WTC11 (cell line): ENCODE results near the gene KAT7. TPM values are rescaled to one million over a fixed set of nuclear protein-coding genes. Genes with fewer than 3 reads are reported as not detected.

ENCODE experiments used
- ATAC-seq: fragments of 200-7000 bp; cut with Tn5 transposase; 2 replicates; pipeline ENCODE4 v1.10.0; 2021; ENCODE audit warnings: mild to moderate bottlenecking, moderate library complexity
- CTCF ChIA-PET: fragments of 300-600 bp; sonication (Branson Sonifier 250); formaldehyde crosslinking; loops from one replicate; lab custom pipeline; 2021; ENCODE audit warnings: antibody characterized with exemption; lab: Charles Lee
- POLR2A ChIA-PET: fragments of 350-600 bp; sonication (Branson Sonifier 250); formaldehyde crosslinking; loops from one replicate; lab custom pipeline; 2021; ENCODE audit warnings: antibody characterized with exemption; lab: Charles Lee
- DNase-seq: peaks from one replicate; pipeline ENCODE4 v3.0.0; 2021; ENCODE audit warnings: low spot score
- H3K27ac Mint-ChIP-seq: 2 replicates; pipeline ENCODE4 v1.8.0; 2021; ENCODE audit warnings: mixed read lengths
- H3K27me3 Mint-ChIP-seq: 2 replicates; pipeline ENCODE4 v1.8.0; 2021; ENCODE audit warnings: low read depth, mild to moderate bottlenecking, moderate library complexity, mixed read lengths
- H3K36me3 Mint-ChIP-seq: 2 replicates; pipeline ENCODE4 v1.8.0; 2021; ENCODE audit warnings: mixed read lengths
- H3K4me1 Mint-ChIP-seq: 2 replicates; pipeline ENCODE4 v1.8.0; 2022; ENCODE audit warnings: mixed read lengths
- H3K4me3 Mint-ChIP-seq: 2 replicates; pipeline ENCODE4 v1.8.0; 2021; ENCODE audit warnings: mild to moderate bottlenecking, moderate library complexity, mixed read lengths
- H3K9me3 Mint-ChIP-seq: 2 replicates; pipeline ENCODE4 v1.8.0; 2021; ENCODE audit warnings: mixed read lengths
- ARID4B ChIP-seq: sonication (generic); formaldehyde crosslinking; IDR thresholded peaks from 2 replicates; pipeline ENCODE4 v1.8.0; 2023; ENCODE audit warnings: missing genetic modification reagents, mild to moderate bottlenecking, borderline replicate concordance
- ATF3 ChIP-seq: sonication (generic); formaldehyde crosslinking; conservative IDR thresholded peaks from 2 replicates; pipeline ENCODE4 v1.8.1; 2022; ENCODE audit warnings: mild to moderate bottlenecking, missing genetic modification reagents
- CBFB ChIP-seq: sonication (generic); formaldehyde crosslinking; IDR thresholded peaks from 2 replicates; pipeline ENCODE4 v1.8.1; 2022; ENCODE audit warnings: mild to moderate bottlenecking, low read depth, missing genetic modification reagents
- CDX4 ChIP-seq: fragments of 250-450 bp; sonication (Bioruptor Pico); IDR thresholded peaks from 2 replicates; pipeline ENCODE4 v1.9.0; 2021; ENCODE audit warnings: moderate library complexity, mild to moderate bottlenecking, inconsistent platforms, borderline replicate concordance
- CTCF ChIP-seq: fragments of 200-600 bp; IDR thresholded peaks from 2 replicates; pipeline ENCODE4 v1.8.0; 2022; ENCODE audit warnings: antibody characterized with exemption
- E2F1 ChIP-seq: sonication (generic); formaldehyde crosslinking; IDR thresholded peaks from 2 replicates; pipeline ENCODE4 v1.8.0; 2022; ENCODE audit warnings: mild to moderate bottlenecking, missing genetic modification reagents
- FOXP4 ChIP-seq: sonication (generic); formaldehyde crosslinking; IDR thresholded peaks from 2 replicates; pipeline ENCODE4 v1.8.0; 2022; ENCODE audit warnings: mild to moderate bottlenecking, missing genetic modification reagents
- GABPB1 ChIP-seq: sonication (generic); formaldehyde crosslinking; IDR thresholded peaks from 2 replicates; pipeline ENCODE4 v1.8.1; 2023; ENCODE audit warnings: mild to moderate bottlenecking, missing genetic modification reagents
- GRHL2 ChIP-seq: fragments of 250-450 bp; sonication (Bioruptor Pico); IDR thresholded peaks from 2 replicates; pipeline ENCODE4 v1.8.0; 2022; ENCODE audit warnings: mild to moderate bottlenecking, moderate library complexity; ENCODE audit not compliant: insufficient replicate concordance, severe bottlenecking
- KAT7 ChIP-seq: sonication (generic); formaldehyde crosslinking; IDR thresholded peaks from 2 replicates; pipeline ENCODE4 v1.8.1; 2023; ENCODE audit warnings: missing genetic modification reagents, mild to moderate bottlenecking, borderline replicate concordance
- MXD4 ChIP-seq: fragments of 250-450 bp; sonication (Bioruptor Pico); IDR thresholded peaks from 2 replicates; pipeline ENCODE4 v1.8.0; 2021; ENCODE audit warnings: mild to moderate bottlenecking, moderate library complexity, borderline replicate concordance
- MYBL2 ChIP-seq: sonication (generic); formaldehyde crosslinking; IDR thresholded peaks from 2 replicates; pipeline ENCODE4 v1.8.1; 2023; ENCODE audit warnings: mild to moderate bottlenecking, moderate library complexity, missing genetic modification reagents
- NR1H2 ChIP-seq: sonication (generic); formaldehyde crosslinking; IDR thresholded peaks from 2 replicates; pipeline ENCODE4 v1.9.0; 2021; ENCODE audit warnings: mild to moderate bottlenecking, moderate library complexity, missing genetic modification reagents
- RORB ChIP-seq: fragments of 250-450 bp; sonication (Bioruptor Pico); IDR thresholded peaks from 2 replicates; pipeline ENCODE4 v1.9.0; 2021; ENCODE audit warnings: mild to moderate bottlenecking
- SMAD3 ChIP-seq: sonication (generic); formaldehyde crosslinking; IDR thresholded peaks from 2 replicates; pipeline ENCODE4 v1.8.0; 2022; ENCODE audit warnings: missing genetic modification reagents, mild to moderate bottlenecking, borderline replicate concordance
- SP1 ChIP-seq: sonication (generic); formaldehyde crosslinking; conservative IDR thresholded peaks from 2 replicates; pipeline ENCODE4 v1.8.1; 2022; ENCODE audit warnings: missing genetic modification reagents
- TEAD1 ChIP-seq: sonication (generic); formaldehyde crosslinking; IDR thresholded peaks from 2 replicates; pipeline ENCODE4 v1.8.0; 2022; ENCODE audit warnings: mild to moderate bottlenecking, missing genetic modification reagents
- ZMAT4 ChIP-seq: fragments of 250-450 bp; sonication (Bioruptor Pico); IDR thresholded peaks from 2 replicates; pipeline ENCODE4 v1.9.0; 2021; ENCODE audit warnings: mild to moderate bottlenecking
- ZSCAN18 ChIP-seq: fragments of 250-450 bp; sonication (Bioruptor Pico); IDR thresholded peaks from 2 replicates; pipeline ENCODE4 v2.1.2; 2022; ENCODE audit warnings: mild to moderate bottlenecking, moderate library complexity
- total RNA-seq: library from RNA; stranded (reverse); gene quantifications from 3 replicates; pipeline ENCODE4 v1.2.3, GENCODE V29; 2021

KAT7 gene
- total RNA-seq, 1 experiment from 2014 or later: 199 TPM

- ChIA-PET CTCF (interaction anchor here (0.8 to 1.1 kb wide), 2 partner anchors 16 to 28 kb away, joined by 3 read pairs; no protein-coding TSS in a partner anchor), POLR2A (no interaction called here)
- no peaks in the 10 kb centered on the region for H3K27me3 Mint-ChIP-seq
- TF ChIP-seq MYBL2 (CRISPR knock-in tag): no peak
- TF ChIP-seq TEAD1 (CRISPR knock-in tag): no peak
- peak; percentile 35; the same call in 1 of the 2 replicates for TF ChIP-seq CTCF
- TF ChIP-seq E2F1 (CRISPR knock-in tag): no peak
- no peaks in the 10 kb centered on the region for H3K9me3 Mint-ChIP-seq
- H3K36me3 Mint-ChIP-seq: peaks cover 21% of the 10 kb centered on the region
- H3K4me1 Mint-ChIP-seq: peaks cover 8% of the 10 kb centered on the region
- no peak overlapping the region for H3K4me3 Mint-ChIP-seq
- no peak overlapping the region for H3K27ac Mint-ChIP-seq
- ATAC-seq (peak; percentile 68), DNase-seq (peak; percentile 72)
Observed at GRCh38 chr17:49843774-49844350, 55.4 kb downstream of the KAT7 start.

GRCh38 chr17:49845321-49845720 is 56.8 kb downstream of the KAT7 start:
- POLR2A ChIA-PET: no interaction called here
- CTCF ChIA-PET: no interaction called here
- no peaks in the 10 kb centered on the region for H3K9me3 Mint-ChIP-seq
- H3K27me3 Mint-ChIP-seq: peaks cover 11% of the 10 kb centered on the region
- H3K36me3 Mint-ChIP-seq: peaks cover 21% of the 10 kb centered on the region
- no peak for ATAC-seq
- peaks cover 17% of the 10 kb centered on the region for H3K4me1 Mint-ChIP-seq
- no peak overlapping the region for H3K27ac Mint-ChIP-seq
- H3K4me3 Mint-ChIP-seq: no peak overlapping the region
- no peak for DNase-seq
- no peak for TF ChIP-seq SMAD3
- TF ChIP-seq ATF3: no peak
- no peak for TF ChIP-seq NR1H2 (CRISPR knock-in tag)
- no peak for TF ChIP-seq CBFB (CRISPR knock-in tag)
- no peak for TF ChIP-seq CDX4
- TF ChIP-seq ZMAT4 (CRISPR knock-in tag): no peak
- no peak for TF ChIP-seq MXD4 (CRISPR knock-in tag)
- no peak for TF ChIP-seq RORB
- TF ChIP-seq GRHL2 (CRISPR knock-in tag): no peak
- TF ChIP-seq CTCF: no peak
- no peak for TF ChIP-seq KAT7 (CRISPR knock-in tag)
- no peak for TF ChIP-seq ZSCAN18 (CRISPR knock-in tag)
- no peak for TF ChIP-seq GABPB1 (CRISPR knock-in tag)
- no peak for TF ChIP-seq SP1 (CRISPR knock-in tag)
- no peak for TF ChIP-seq TEAD1 (CRISPR knock-in tag)
- TF ChIP-seq FOXP4: no peak
- TF ChIP-seq ARID4B (CRISPR knock-in tag): no peak
